AG08396 (cell line): Measurements from ENCODE around the gene MECP2.

Experiments
- DNase-seq: peaks from one replicate; pipeline ENCODE4 v3.0.0; 2012; ENCODE audit warnings: low spot score, mixed read lengths

Gene MECP2

GRCh38 chrX:154033848-154034247 is 63.7 kb downstream of the MECP2 start:
- DNase-seq, result no peak

DNA sequence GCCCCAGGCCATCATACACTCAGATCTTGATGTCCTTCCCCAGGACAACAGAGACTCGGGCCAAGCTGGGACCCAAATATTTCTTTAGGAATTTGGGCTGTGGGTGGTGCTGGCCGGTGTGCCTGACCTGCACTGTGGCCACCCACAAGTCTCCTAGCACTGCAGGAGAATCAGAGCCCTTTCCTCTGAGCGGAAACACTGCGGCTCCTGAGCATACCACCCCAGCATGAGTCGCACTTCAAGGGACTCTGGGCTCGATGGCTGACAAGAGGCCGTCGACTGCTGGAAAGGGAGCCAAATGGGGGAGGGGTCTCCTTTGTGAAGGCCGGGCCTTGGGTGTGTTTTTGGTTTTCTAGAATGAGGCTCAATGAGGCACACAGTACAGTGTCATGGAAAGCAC is 64.9 kb downstream of the MECP2 start:
- no peak for DNase-seq

GRCh38 chrX:154032160-154032559 is 65.4 kb downstream of the MECP2 start:
- DNase-seq, result no peak

DNA sequence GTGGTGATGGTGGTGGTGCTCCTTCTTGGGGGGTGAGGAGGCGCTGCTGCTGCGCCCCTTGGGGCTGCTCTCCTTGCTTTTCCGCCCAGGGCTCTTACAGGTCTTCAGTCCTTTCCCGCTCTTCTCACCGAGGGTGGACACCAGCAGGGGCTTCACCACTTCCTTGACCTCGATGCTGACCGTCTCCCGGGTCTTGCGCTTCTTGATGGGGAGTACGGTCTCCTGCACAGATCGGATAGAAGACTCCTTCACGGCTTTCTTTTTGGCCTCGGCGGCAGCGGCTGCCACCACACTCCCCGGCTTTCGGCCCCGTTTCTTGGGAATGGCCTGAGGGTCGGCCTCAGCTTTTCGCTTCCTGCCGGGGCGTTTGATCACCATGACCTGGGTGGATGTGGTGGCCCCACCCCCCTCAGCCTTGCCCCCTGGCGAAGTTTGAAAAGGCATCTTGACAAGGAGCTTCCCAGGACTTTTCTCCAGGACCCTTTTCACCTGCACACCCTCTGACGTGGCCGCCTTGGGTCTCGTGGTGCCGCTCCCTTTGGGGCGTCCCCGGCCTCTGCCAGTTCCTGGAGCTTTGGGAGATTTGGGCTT is 66.7 kb downstream of the MECP2 start:
- DNase-seq, result no peak

GRCh38 chrX:154030266-154030665 is 67.3 kb downstream of the MECP2 start:
- no peak for DNase-seq

GRCh38 chrX:154029439-154029838 is 68.1 kb downstream of the MECP2 start:
- DNase-seq, result no peak

DNA sequence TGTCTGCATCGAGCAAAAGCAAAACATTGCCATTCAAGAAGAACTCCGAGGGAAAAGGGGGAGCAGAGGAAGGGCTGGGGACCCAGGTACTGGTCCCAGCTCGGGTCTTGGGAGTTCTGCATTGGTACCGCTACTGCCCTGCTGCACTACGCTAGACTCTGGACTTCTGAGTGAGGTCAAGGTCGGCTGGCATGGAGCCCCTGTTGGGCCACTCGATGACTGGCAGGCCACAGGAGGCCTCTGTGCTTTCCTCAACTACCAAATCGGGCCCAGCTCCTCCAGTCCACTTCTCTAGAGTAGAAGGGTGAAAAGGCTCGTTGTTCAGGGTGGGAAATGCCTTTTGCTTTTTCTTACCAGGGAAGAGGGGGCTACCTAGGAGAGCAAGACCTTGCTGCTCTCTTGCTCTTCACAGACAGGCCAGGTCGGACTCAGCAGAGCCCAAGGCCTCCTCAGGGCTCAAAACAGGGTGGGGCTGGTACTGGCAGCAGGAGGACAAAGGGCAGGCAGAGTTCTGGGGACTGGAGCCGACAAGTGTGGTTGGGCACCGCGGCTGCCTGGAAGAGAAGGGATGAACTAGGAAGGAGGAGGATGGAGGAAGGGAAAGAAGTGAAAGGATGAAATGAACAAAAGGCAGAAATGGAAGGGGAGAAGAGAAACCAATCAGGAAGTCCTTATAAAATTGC is 68.9 kb downstream of the MECP2 start:
- DNase-seq, result no peak

GRCh38 chrX:154027986-154028385 is 69.5 kb downstream of the MECP2 start:
- no peak for DNase-seq

- DNase-seq, result no peak
Observed at GRCh38 chrX:154027022-154027402, 70.5 kb downstream of the MECP2 start.

- no peak for DNase-seq
Observed at GRCh38 chrX:154026136-154027021, 71.1 kb downstream of the MECP2 start.

- no peak for DNase-seq
Observed at GRCh38 chrX:154025230-154025629, 72.3 kb downstream of the MECP2 start.

DNA sequence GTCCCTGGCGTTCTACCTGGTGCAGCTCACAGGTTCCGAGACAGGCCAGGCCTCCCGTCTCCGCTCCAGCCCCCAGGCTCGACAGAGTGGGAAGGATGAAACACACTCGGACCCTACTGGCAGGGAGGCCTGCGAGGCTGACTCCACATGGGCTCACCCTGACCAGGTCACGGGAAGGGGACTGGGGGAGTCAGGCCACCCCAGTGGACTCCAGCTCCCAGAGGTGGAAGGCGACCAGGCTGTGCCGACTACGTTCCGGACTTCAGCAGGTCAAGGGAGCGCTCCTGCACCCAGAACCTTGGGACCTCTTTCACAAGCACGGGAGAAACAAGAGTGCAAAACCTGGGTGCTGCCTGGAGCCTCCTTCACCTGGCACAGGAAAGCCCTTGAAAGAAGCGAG is 73.2 kb downstream of the MECP2 start:
- DNase-seq, result no peak

- DNase-seq, result no peak
Observed at GRCh38 chrX:154023276-154024000, 74.1 kb downstream of the MECP2 start.

DNA sequence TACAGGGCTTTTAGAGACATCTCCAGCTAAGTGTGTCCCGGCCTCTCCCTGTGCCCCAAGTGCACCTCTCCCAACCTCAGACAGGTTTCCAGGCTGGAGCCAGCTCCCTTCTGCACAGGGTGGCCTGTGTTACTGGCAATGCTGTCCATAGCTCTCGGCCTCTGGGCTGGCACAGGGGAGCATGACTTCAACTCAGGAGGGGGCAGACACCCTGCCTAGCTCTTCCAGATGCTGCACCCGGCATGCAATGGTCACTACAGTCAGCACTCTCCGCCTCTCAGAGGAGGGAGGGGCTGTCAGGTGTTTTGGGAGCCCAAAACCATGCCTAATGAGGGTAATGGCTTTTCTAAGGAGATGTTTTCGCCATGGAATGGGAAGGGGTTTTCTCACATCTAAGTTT is 75.4 kb downstream of the MECP2 start:
- DNase-seq, result no peak

DNA sequence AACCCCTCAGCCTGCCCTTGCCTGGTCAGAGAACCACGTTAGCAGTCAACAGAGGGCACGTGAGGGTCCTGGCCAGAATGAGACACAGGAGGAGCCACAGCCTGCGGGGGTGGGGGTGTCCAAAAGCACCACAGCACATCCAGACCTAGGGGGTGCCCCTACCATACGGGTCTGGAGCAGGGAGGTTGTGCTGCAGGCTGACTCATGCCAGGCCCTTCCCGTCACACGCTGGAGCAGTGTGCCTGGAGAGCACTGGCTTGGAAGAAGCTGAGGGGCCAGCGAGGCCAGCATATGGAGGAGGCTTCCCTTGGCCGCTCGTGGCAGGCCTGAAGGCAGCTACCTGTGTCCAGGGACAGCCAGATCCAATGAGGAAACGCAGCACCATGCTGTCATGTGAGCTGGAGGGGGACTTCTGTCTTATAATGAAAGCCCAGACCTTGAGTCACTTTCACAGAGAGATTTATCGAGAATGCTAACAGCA is 76.3 kb downstream of the MECP2 start:
- DNase-seq, result no peak

- no peak for DNase-seq
Observed at GRCh38 chrX:154020536-154021115, 76.9 kb downstream of the MECP2 start.

- DNase-seq, result peak; percentile 86
Observed at GRCh38 chrX:154019633-154020528, 77.6 kb downstream of the MECP2 start, which contains the start of gene IRAK1. Gene IRAK1, minus strand, starts transcription at chrX:154019902. Its CDS starts 90 bp downstream, at chrX:154019812.

- no peak for DNase-seq
Observed at GRCh38 chrX:154019061-154019621, 78.4 kb downstream of the MECP2 start.

DNA sequence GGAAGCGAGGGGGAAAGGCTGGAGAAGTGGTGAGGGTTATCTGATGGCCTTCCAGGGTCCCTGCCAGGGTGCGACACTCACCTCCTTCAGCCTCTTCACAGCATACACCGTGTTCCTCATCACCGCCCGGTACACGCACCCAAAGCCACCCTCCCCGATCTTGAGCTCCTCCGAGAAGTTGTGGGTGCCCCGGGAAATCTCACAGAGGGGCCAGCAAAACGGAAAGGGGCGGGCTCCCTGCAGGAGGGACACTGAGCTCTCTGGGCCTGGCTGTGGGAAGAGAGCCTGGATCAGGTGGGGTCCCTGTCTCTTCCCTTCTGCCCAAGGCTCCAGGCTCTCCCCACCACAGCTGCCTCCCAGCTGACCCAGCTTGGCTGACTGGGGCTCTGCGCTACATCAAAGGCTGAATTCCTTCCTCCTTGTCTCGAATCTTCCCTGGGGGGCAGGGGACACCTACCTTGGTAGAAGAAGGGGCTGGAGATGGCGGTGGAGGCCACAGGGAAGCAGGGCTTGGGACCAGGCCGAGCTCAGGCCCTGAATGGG is 78.9 kb downstream of the MECP2 start:
- DNase-seq, result no peak
